H9 (cell line): Measurements from ENCODE around the gene KIAA0930. TPM values are rescaled to one million over a fixed set of nuclear protein-coding genes. Genes with fewer than 3 reads are reported as not detected.

Experiments
- DNase-seq: peaks from one replicate; pipeline ENCODE4 v3.0.0-alpha.2; 2017
- H2AFZ ChIP-seq: one replicate; pipeline ENCODE4 v1.6.1; 2013; ENCODE audit warnings: mild to moderate bottlenecking, low read length, control low read depth, moderate library complexity
- H2AK5ac ChIP-seq: 2 replicates; pipeline ENCODE4 v1.6.1; 2013; ENCODE audit warnings: low read length, control low read depth, mixed read lengths; ENCODE audit not compliant: insufficient read length
- H2BK120ac ChIP-seq: one replicate; pipeline ENCODE4 v1.6.1; 2013; ENCODE audit warnings: low read depth, mild to moderate bottlenecking, low read length, control low read depth, inconsistent platforms; ENCODE audit not compliant: poor library complexity, severe bottlenecking
- H2BK12ac ChIP-seq: 2 replicates; pipeline ENCODE4 v1.6.1; 2013; ENCODE audit warnings: low read length, control low read depth, mixed read lengths, low read depth; ENCODE audit not compliant: insufficient read length
- H2BK15ac ChIP-seq: 2 replicates; pipeline ENCODE4 v1.6.1; 2013; ENCODE audit warnings: low read depth, low read length, control low read depth
- H2BK20ac ChIP-seq: one replicate; pipeline ENCODE4 v1.6.1; 2013; ENCODE audit warnings: low read depth, mild to moderate bottlenecking, low read length, control low read depth, inconsistent platforms; ENCODE audit not compliant: poor library complexity, severe bottlenecking
- H2BK5ac ChIP-seq: 2 replicates; pipeline ENCODE4 v1.6.1; 2013; ENCODE audit warnings: low read length, control low read depth, mixed read lengths; ENCODE audit not compliant: insufficient read length
- H3K14ac ChIP-seq: 2 replicates; pipeline ENCODE4 v1.6.1; 2013; ENCODE audit warnings: low read length, control low read depth; ENCODE audit not compliant: insufficient read depth
- H3K18ac ChIP-seq: 2 replicates; pipeline ENCODE4 v1.6.1; 2013; ENCODE audit warnings: low read depth, mild to moderate bottlenecking, mixed read lengths, low read length, control low read depth; ENCODE audit not compliant: insufficient read length
- H3K23ac ChIP-seq: 2 replicates; pipeline ENCODE4 v1.6.1; 2013; ENCODE audit warnings: low read length, control low read depth, mixed read lengths, low read depth; ENCODE audit not compliant: insufficient read length
- H3K23me2 ChIP-seq: 2 replicates; pipeline ENCODE4 v1.6.1; 2013; ENCODE audit warnings: low read depth, mild to moderate bottlenecking, mixed read lengths, low read length, control low read depth; ENCODE audit not compliant: insufficient read length, poor library complexity, severe bottlenecking
- H3K27ac ChIP-seq: 2 replicates; pipeline ENCODE4 v1.5.1; 2013; ENCODE audit warnings: low read length, control low read depth, mixed read lengths, low read depth; ENCODE audit not compliant: insufficient read length
- H3K27me3 ChIP-seq: 2 replicates; pipeline ENCODE4 v1.6.1; 2013; ENCODE audit warnings: low read length, control low read depth, inconsistent platforms; ENCODE audit not compliant: insufficient read depth
- H3K4ac ChIP-seq: 2 replicates; pipeline ENCODE4 v1.6.1; 2013; ENCODE audit warnings: low read depth, mild to moderate bottlenecking, control low read depth, inconsistent platforms, low read length, moderate library complexity
- H3K4me1 ChIP-seq: 2 replicates; pipeline ENCODE4 v1.6.1; 2013; ENCODE audit warnings: low read length, control low read depth, inconsistent platforms; ENCODE audit not compliant: insufficient read depth
- H3K4me2 ChIP-seq: 2 replicates; pipeline ENCODE4 v1.6.1; 2013; ENCODE audit warnings: low read length, control low read depth, mixed read lengths; ENCODE audit not compliant: insufficient read length, insufficient read depth
- H3K56ac ChIP-seq: 2 replicates; pipeline ENCODE4 v1.6.1; 2013; ENCODE audit warnings: low read depth, mild to moderate bottlenecking, mixed read lengths, low read length, control low read depth; ENCODE audit not compliant: insufficient read length
- H3K79me1 ChIP-seq: 2 replicates; pipeline ENCODE4 v1.6.1; 2013; ENCODE audit warnings: low read depth, mild to moderate bottlenecking, moderate library complexity, low read length, control low read depth, inconsistent platforms; ENCODE audit not compliant: insufficient read depth, poor library complexity, severe bottlenecking
- H3K79me2 ChIP-seq: 2 replicates; pipeline ENCODE4 v1.6.1; 2013; ENCODE audit warnings: low read length, control low read depth, inconsistent platforms; ENCODE audit not compliant: insufficient read depth
- H3K9ac ChIP-seq: 2 replicates; pipeline ENCODE4 v1.6.1; 2013; ENCODE audit warnings: low read length, control low read depth, mixed read lengths; ENCODE audit not compliant: insufficient read length; ENCODE audit errors: extremely low read depth
- H3K9me3 ChIP-seq: one replicate; pipeline ENCODE4 v1.6.1; 2013; ENCODE audit warnings: low read depth, low read length, inconsistent platforms; ENCODE audit not compliant: control insufficient read depth
- H3T11ph ChIP-seq: one replicate; pipeline ENCODE4 v1.6.1; 2013; ENCODE audit warnings: mild to moderate bottlenecking, low read length, control low read depth, inconsistent platforms
- H4K20me1 ChIP-seq: one replicate; pipeline ENCODE4 v1.6.1; 2013; ENCODE audit not compliant: control insufficient read depth, insufficient read length, insufficient read depth
- H4K5ac ChIP-seq: 2 replicates; pipeline ENCODE4 v1.6.1; 2013; ENCODE audit warnings: low read depth, mild to moderate bottlenecking, mixed read lengths, low read length, control low read depth; ENCODE audit not compliant: insufficient read length
- H4K8ac ChIP-seq: replicated peaks from 2 replicates; pipeline ENCODE4 v1.6.1; 2013; ENCODE audit warnings: low read length, control low read depth, mixed read lengths, low read depth; ENCODE audit not compliant: insufficient read length
- H4K91ac ChIP-seq: 2 replicates; pipeline ENCODE4 v1.6.1; 2013; ENCODE audit warnings: low read depth, mild to moderate bottlenecking, moderate library complexity, mixed read lengths, low read length, control low read depth; ENCODE audit not compliant: insufficient read length
- H3K27ac Mint-ChIP-seq, 3 experiments: 2 replicates in 2 of 3; 3 replicates in 1 of 3; pipeline ENCODE4 v1.8.0; 2020 to 2021; ENCODE audit warnings: mixed read lengths in 3 of 3, mild to moderate bottlenecking in 1 of 3, moderate library complexity in 1 of 3
- H3K27me3 Mint-ChIP-seq: 2 replicates; pipeline ENCODE4 v1.8.0; 2021; ENCODE audit warnings: low read depth, mild to moderate bottlenecking, moderate library complexity, mixed read lengths
- H3K36me3 Mint-ChIP-seq, 3 experiments: 2 replicates in 2 of 3; 3 replicates in 1 of 3; pipeline ENCODE4 v1.8.0; 2020 to 2021; ENCODE audit warnings: low read depth in 3 of 3, mixed read lengths in 3 of 3; ENCODE audit not compliant: insufficient read depth in 1 of 3
- H3K4me1 Mint-ChIP-seq, 2 experiments: 2 replicates each; pipeline ENCODE4 v1.8.0; 2020; ENCODE audit warnings: mixed read lengths in 2 of 2
- H3K4me3 Mint-ChIP-seq, 2 experiments: 2 replicates in 1 of 2; 3 replicates in 1 of 2; pipeline ENCODE4 v1.8.0; 2020 to 2021; ENCODE audit warnings: mild to moderate bottlenecking in 2 of 2, mixed read lengths in 2 of 2, moderate library complexity in 1 of 2
- H3K9me3 Mint-ChIP-seq, 2 experiments: 2 replicates in 1 of 2; 3 replicates in 1 of 2; pipeline ENCODE4 v1.8.0; 2020; ENCODE audit warnings: mild to moderate bottlenecking in 2 of 2, mixed read lengths in 2 of 2, moderate library complexity in 1 of 2
- CTCF ChIP-seq: fragments of 200-600 bp; sonication (generic); conservative IDR thresholded peaks from 3 replicates; pipeline ENCODE4 v1.8.0; 2021; ENCODE audit warnings: antibody characterized with exemption, mild to moderate bottlenecking
- WGBS: extraction: QIAGEN DNeasy Blood & Tissue Kit; methylation state at CpG from one replicate; pipeline ENCODE4 v1.1.7; 2013; ENCODE audit warnings: missing lambda C conversion rate, low lambda C conversion rate, mixed read lengths; ENCODE audit not compliant: insufficient read length; ENCODE audit errors: extremely low coverage; 5-methylcytosine and 5-hydroxymethylcytosine counted together
- microRNA-seq: library from miRNA; unstranded; fragments of <30 nt; microRNA quantifications from one replicate; pipeline ENCODE4, GENCODE V29; 2020; ENCODE audit warnings: borderline microRNAs expressed
- total RNA-seq: library from RNA; stranded (reverse); gene quantifications from 2 replicates; pipeline ENCODE4 v1.2.1, GENCODE V29; 2021

KIAA0930 gene
- total RNA-seq, 1 experiment from 2014 or later = 46.2 TPM

GRCh38 chr22:45142376-45142775 is 98.3 kb downstream of the KIAA0930 start:
- Histone ChIP-seq H3K9ac (no peak overlapping the region), H3K4ac (no peak overlapping the region), H3K4me2 (no peak overlapping the region), H3K9me3 (no peaks in the 10 kb centered on the region), H3K23me2 (no peaks in the 10 kb centered on the region), H3K14ac (no peak overlapping the region), H3K79me1 (no peaks in the 10 kb centered on the region), H2AFZ (no peak overlapping the region), H3K27me3 (no peaks in the 10 kb centered on the region), H2BK12ac (no peak overlapping the region), H3K23ac (no peak overlapping the region), H2AK5ac (no peak overlapping the region), H4K5ac (no peak overlapping the region), H2BK15ac (no peak overlapping the region), H3K27ac (no peak overlapping the region), H2BK20ac (no peak overlapping the region), H3K79me2 (no peaks in the 10 kb centered on the region), H4K20me1 (no peaks in the 10 kb centered on the region), H4K91ac (no peak overlapping the region), H4K8ac (no peak overlapping the region), H3K56ac (no peak overlapping the region), H2BK120ac (no peak overlapping the region), H3T11ph (no peak overlapping the region), H3K4me1 (no peaks in the 10 kb centered on the region), H2BK5ac (no peak overlapping the region), H3K18ac (no peak overlapping the region)
- no peak for DNase-seq
- H3K27me3 Mint-ChIP-seq = peaks cover 2% of the 10 kb centered on the region; the same call in 1 of the 2 replicates
- TF ChIP-seq CTCF = no peak
- H3K4me1 Mint-ChIP-seq = no peaks in the 10 kb centered on the region
- no peak overlapping the region for H3K27ac Mint-ChIP-seq
- H3K9me3 Mint-ChIP-seq = peaks cover 16 to 18% of the 10 kb centered on the region in 2 experiments
- peaks cover 0 to 13% (median 2%) of the 10 kb centered on the region in 3 experiments; a peak in 4 of 7 replicates for H3K36me3 Mint-ChIP-seq
- WGBS = no CpG with 5 or more reads among the region's 15 CpGs
- no peak overlapping the region for H3K4me3 Mint-ChIP-seq

Small RNAs within 50 kb of the gene (microRNA-seq; reads per million reads assigned to microRNA genes)
- 1.4 reads per million, percentile 10 among the genes with 10 or more reads in this experiment for gene MIR1249

Other genes with a start within 250 kb of the KIAA0930 start
- gene PHF21B, start 230.9 kb downstream of the KIAA0930 start, total RNA-seq = 54.3 and 60.3 TPM in 2 replicates
- gene NUP50, start 77.0 kb downstream of the KIAA0930 start, total RNA-seq = 125 and 134 TPM in 2 replicates
- gene UPK3A, start 44.1 kb upstream of the KIAA0930 start, total RNA-seq = not detected in 2 replicates
- 34.3 and 37.9 TPM in 2 replicates for gene FAM118A, start 69.0 kb upstream of the KIAA0930 start, total RNA-seq
- gene SMC1B, start 172.7 kb upstream of the KIAA0930 start, total RNA-seq = 0.11 TPM in 1 of 2 replicates, not detected in the other
- gene RIBC2, start 172.8 kb upstream of the KIAA0930 start, total RNA-seq = 3.3 and 4.1 TPM in 2 replicates